ENCODE measurements around the gene PECR.

PECR gene

DNA sequence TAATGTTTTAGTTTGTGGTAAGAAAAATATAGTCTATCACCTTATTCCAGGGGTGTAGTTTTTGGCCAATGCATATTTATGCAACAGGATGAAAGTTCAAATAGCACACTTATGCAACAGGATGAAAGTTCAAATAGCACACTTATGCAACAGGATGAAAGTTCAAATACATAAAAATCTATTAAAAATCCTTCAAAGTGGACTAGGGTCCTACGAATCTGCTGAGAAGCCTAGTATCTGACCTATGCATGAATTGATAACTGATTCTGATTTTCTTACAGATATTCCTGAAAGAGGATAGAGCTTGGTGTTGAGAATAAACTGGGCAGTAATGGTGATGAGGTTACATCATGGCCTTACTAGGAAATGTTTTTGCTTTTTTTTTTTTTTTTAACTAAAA, 2.8 kb downstream of the PECR start:
- DNase-seq (ENCODE audit: low read depth, low spot score), result no peak
- Histone ChIP-seq H3K36me3 (ENCODE audit: insufficient read depth, insufficient read length, low read length) (peaks cover 18% of the 10 kb centered on the region), H3K4me1 (ENCODE audit: insufficient read depth, insufficient read length) (peaks cover 4% of the 10 kb centered on the region), H3K9ac (ENCODE audit: insufficient read length, low read depth) (no peak overlapping the region), H3K4me3 (ENCODE audit: insufficient read length, low read depth) (no peak overlapping the region), H3K27me3 (ENCODE audit: insufficient read depth, insufficient read length) (peaks cover 4% of the 10 kb centered on the region), H3K9me3 (ENCODE audit: insufficient read depth, low read length) (no peaks in the 10 kb centered on the region)
- TF ChIP-seq SUZ12 (IDR thresholded peaks at IDR 0.05; ENCODE audit: extremely low read depth, insufficient read depth, insufficient read length), result no peak
- TF ChIP-seq ZNF274 (IDR thresholded peaks at IDR 0.05; ENCODE audit: low read depth, low read length), result no peak
- TF ChIP-seq YY1 (IDR thresholded peaks at IDR 0.05; ENCODE audit: insufficient read depth, insufficient read length), result no peak

DNA sequence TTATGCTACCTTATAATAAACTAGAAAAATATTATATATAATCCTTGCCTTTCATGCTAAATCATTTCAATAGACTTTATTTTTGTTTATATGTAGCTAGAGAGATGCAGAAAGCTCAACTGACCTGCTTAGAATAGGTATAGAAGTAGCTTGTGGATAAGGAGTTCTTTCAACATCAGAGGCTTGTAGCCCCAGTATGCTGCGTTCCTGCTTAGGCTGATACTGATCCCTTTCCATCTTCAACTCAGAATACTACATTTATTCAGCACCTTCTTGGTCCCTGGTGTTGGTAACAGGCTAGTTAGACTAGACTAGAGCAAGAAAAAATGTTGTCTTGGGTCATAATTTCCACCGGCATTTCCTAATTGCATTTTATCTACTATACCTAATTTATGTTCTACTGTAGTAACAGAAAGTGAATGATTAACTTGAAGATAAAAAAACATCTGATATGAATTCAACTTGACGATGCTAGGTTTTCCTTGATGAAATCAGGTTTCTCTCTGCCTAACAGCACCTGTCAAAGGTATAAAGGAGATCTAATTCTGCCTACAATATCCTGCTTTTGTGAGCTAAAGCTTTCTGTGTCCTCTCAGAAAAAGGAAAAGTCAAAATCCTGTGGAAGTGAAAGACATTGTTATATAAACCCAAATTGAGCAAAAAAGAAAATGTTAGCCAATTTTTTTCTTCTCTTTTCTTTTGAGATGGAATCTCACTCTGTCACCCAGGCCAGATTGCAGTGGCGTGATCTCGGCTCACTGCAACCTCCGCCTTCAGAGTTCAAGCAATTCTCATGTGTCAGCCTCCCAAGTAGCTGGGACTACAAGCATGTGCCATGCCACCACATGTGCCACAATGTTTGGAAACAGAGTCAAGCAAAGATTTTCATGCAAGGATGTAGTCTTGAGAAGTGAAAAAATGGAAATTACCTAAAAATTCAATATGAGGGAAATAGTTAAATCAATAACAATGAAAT, 5.8 kb downstream of the PECR start:
- Histone ChIP-seq H3K9me3 (ENCODE audit: insufficient read depth, low read length) (no peaks in the 10 kb centered on the region), H3K27me3 (ENCODE audit: insufficient read depth, insufficient read length) (no peaks in the 10 kb centered on the region), H3K36me3 (ENCODE audit: insufficient read depth, insufficient read length, low read length) (peaks cover 18% of the 10 kb centered on the region), H3K4me3 (ENCODE audit: insufficient read length, low read depth) (no peak overlapping the region), H3K9ac (ENCODE audit: insufficient read length, low read depth) (no peak overlapping the region), H3K4me1 (ENCODE audit: insufficient read depth, insufficient read length) (no peaks in the 10 kb centered on the region)
- DNase-seq (ENCODE audit: low read depth, low spot score), result no peak
- no peak for TF ChIP-seq ZNF274 (IDR thresholded peaks at IDR 0.05; ENCODE audit: low read depth, low read length)
- no peak for TF ChIP-seq SUZ12 (IDR thresholded peaks at IDR 0.05; ENCODE audit: extremely low read depth, insufficient read depth, insufficient read length)

DNA sequence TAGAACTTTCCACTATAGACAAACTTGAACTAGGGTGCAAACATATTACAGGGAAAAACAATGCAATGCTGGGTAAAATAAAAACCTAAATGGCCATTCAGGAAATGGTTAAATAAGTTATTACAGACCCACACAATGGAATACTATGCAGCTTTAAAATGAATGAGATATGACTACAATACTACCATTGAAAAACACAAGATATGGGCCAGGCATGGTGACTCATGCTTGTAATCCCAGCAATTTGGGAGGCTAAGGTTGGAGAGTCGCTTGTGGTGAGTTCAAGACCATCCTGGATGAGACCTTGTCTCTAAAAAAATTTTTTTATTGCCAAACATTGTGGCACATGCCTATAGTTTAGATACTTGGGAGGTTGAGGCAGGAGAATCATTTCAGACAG, 6.8 kb downstream of the PECR start:
- H3K4me3 ChIP-seq (ENCODE audit: insufficient read length, low read depth), result no peak overlapping the region
- no peaks in the 10 kb centered on the region for H3K9me3 ChIP-seq (ENCODE audit: insufficient read depth, low read length)
- TF ChIP-seq YY1 (IDR thresholded peaks at IDR 0.05; ENCODE audit: insufficient read depth, insufficient read length) (no peak), ZNF274 (IDR thresholded peaks at IDR 0.05; ENCODE audit: low read depth, low read length) (no peak), SUZ12 (IDR thresholded peaks at IDR 0.05; ENCODE audit: extremely low read depth, insufficient read depth, insufficient read length) (no peak)
- H3K4me1 ChIP-seq (ENCODE audit: insufficient read depth, insufficient read length), result no peaks in the 10 kb centered on the region
- peaks cover 18% of the 10 kb centered on the region for H3K36me3 ChIP-seq (ENCODE audit: insufficient read depth, insufficient read length, low read length)
- no peaks in the 10 kb centered on the region for H3K27me3 ChIP-seq (ENCODE audit: insufficient read depth, insufficient read length)
- DNase-seq (ENCODE audit: low read depth, low spot score), result no peak
- no peak overlapping the region for H3K9ac ChIP-seq (ENCODE audit: insufficient read length, low read depth)

DNA sequence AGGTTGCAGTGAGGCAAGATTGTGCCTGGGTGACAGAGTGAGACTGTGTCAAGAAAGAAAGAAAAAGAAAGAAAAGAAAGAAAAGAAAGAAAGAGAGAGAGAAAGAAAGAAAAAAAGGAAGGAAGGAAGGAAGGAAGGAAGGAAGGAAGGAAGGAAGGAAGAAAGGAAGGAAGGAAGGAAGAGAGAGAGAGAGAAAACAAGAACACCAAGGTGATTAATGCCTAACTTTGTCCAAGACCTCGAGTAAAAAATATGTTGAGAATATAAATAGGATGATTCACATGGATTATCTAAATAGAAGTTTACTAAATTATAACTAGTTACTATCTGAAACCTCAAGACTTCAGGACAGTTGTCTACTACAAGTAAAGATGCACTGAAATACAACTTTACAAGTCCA, 7.2 kb downstream of the PECR start:
- H3K9ac ChIP-seq (ENCODE audit: insufficient read length, low read depth), result no peak overlapping the region
- H3K9me3 ChIP-seq (ENCODE audit: insufficient read depth, low read length), result no peaks in the 10 kb centered on the region
- peaks cover 18% of the 10 kb centered on the region for H3K36me3 ChIP-seq (ENCODE audit: insufficient read depth, insufficient read length, low read length)
- TF ChIP-seq ZNF274 (IDR thresholded peaks at IDR 0.05; ENCODE audit: low read depth, low read length) (no peak), YY1 (IDR thresholded peaks at IDR 0.05; ENCODE audit: insufficient read depth, insufficient read length) (no peak), SUZ12 (IDR thresholded peaks at IDR 0.05; ENCODE audit: extremely low read depth, insufficient read depth, insufficient read length) (no peak)
- no peak for DNase-seq (ENCODE audit: low read depth, low spot score)
- H3K4me3 ChIP-seq (ENCODE audit: insufficient read length, low read depth), result no peak overlapping the region
- no peaks in the 10 kb centered on the region for H3K27me3 ChIP-seq (ENCODE audit: insufficient read depth, insufficient read length)
- no peaks in the 10 kb centered on the region for H3K4me1 ChIP-seq (ENCODE audit: insufficient read depth, insufficient read length)

- no peak for DNase-seq (ENCODE audit: low read depth, low spot score)
- Histone ChIP-seq H3K9me3 (ENCODE audit: insufficient read depth, low read length) (no peaks in the 10 kb centered on the region), H3K4me3 (ENCODE audit: insufficient read length, low read depth) (no peak overlapping the region), H3K27me3 (ENCODE audit: insufficient read depth, insufficient read length) (no peaks in the 10 kb centered on the region), H3K36me3 (ENCODE audit: insufficient read depth, insufficient read length, low read length) (peaks cover 18% of the 10 kb centered on the region), H3K4me1 (ENCODE audit: insufficient read depth, insufficient read length) (no peaks in the 10 kb centered on the region), H3K9ac (ENCODE audit: insufficient read length, low read depth) (no peak overlapping the region)
- TF ChIP-seq ZNF274 (IDR thresholded peaks at IDR 0.05; ENCODE audit: low read depth, low read length) (no peak), SUZ12 (IDR thresholded peaks at IDR 0.05; ENCODE audit: extremely low read depth, insufficient read depth, insufficient read length) (no peak), YY1 (IDR thresholded peaks at IDR 0.05; ENCODE audit: insufficient read depth, insufficient read length) (no peak)
Observed at GRCh38 chr2:216073773-216074172, 7.8 kb downstream of the PECR start.

- Histone ChIP-seq H3K4me1 (ENCODE audit: insufficient read depth, insufficient read length) (no peaks in the 10 kb centered on the region), H3K4me3 (ENCODE audit: insufficient read length, low read depth) (no peak overlapping the region), H3K36me3 (ENCODE audit: insufficient read depth, insufficient read length, low read length) (peaks cover 18% of the 10 kb centered on the region), H3K9ac (ENCODE audit: insufficient read length, low read depth) (no peak overlapping the region), H3K27me3 (ENCODE audit: insufficient read depth, insufficient read length) (no peaks in the 10 kb centered on the region), H3K9me3 (ENCODE audit: insufficient read depth, low read length) (no peaks in the 10 kb centered on the region)
- TF ChIP-seq ZNF274 (IDR thresholded peaks at IDR 0.05; ENCODE audit: low read depth, low read length) (no peak), SUZ12 (IDR thresholded peaks at IDR 0.05; ENCODE audit: extremely low read depth, insufficient read depth, insufficient read length) (no peak), YY1 (IDR thresholded peaks at IDR 0.05; ENCODE audit: insufficient read depth, insufficient read length) (no peak)
- DNase-seq (ENCODE audit: low read depth, low spot score), result no peak
Observed at GRCh38 chr2:216072473-216072872, 9.1 kb downstream of the PECR start.

- Histone ChIP-seq H3K4me3 (ENCODE audit: insufficient read length, low read depth) (no peak overlapping the region), H3K27me3 (ENCODE audit: insufficient read depth, insufficient read length) (no peaks in the 10 kb centered on the region), H3K4me1 (ENCODE audit: insufficient read depth, insufficient read length) (no peaks in the 10 kb centered on the region), H3K9me3 (ENCODE audit: insufficient read depth, low read length) (no peaks in the 10 kb centered on the region), H3K9ac (ENCODE audit: insufficient read length, low read depth) (no peak overlapping the region), H3K36me3 (ENCODE audit: insufficient read depth, insufficient read length, low read length) (peaks cover 17% of the 10 kb centered on the region)
- TF ChIP-seq SUZ12 (IDR thresholded peaks at IDR 0.05; ENCODE audit: extremely low read depth, insufficient read depth, insufficient read length), result no peak
- TF ChIP-seq ZNF274 (IDR thresholded peaks at IDR 0.05; ENCODE audit: low read depth, low read length), result no peak
- TF ChIP-seq YY1 (IDR thresholded peaks at IDR 0.05; ENCODE audit: insufficient read depth, insufficient read length), result no peak
- no peak for DNase-seq (ENCODE audit: low read depth, low spot score)
Observed at GRCh38 chr2:216071111-216071851, 10.3 kb downstream of the PECR start.
